ENCODE measurements around the gene SLC12A9.

Gene SLC12A9

GRCh38 chr7:100914208-100914878 is 61.8 kb downstream of the SLC12A9 start:
- H3K9me3 Mint-ChIP-seq: no peaks in the 10 kb centered on the region
- no peaks in the 10 kb centered on the region for H3K4me1 Mint-ChIP-seq
- no peak overlapping the region for H3K4me3 Mint-ChIP-seq
- ATAC-seq (no peak), DNase-seq (no peak)
- peaks cover 21% of the 10 kb centered on the region for H3K27me3 Mint-ChIP-seq
- no peak overlapping the region for H3K27ac Mint-ChIP-seq

GRCh38 chr7:100914879-100915447 is 62.5 kb downstream of the SLC12A9 start:
- peak; percentile 60 for ATAC-seq
- no peaks in the 10 kb centered on the region for H3K9me3 Mint-ChIP-seq
- H3K27me3 Mint-ChIP-seq: peaks cover 21% of the 10 kb centered on the region
- no peak for DNase-seq
- H3K4me1 Mint-ChIP-seq: no peaks in the 10 kb centered on the region
- H3K27ac Mint-ChIP-seq: no peak overlapping the region
- H3K4me3 Mint-ChIP-seq: no peak overlapping the region

Measured in stimulated activated naive CD8-positive, alpha-beta T cell treated with anti-CD3 and anti-CD28 coated beads, Interleukin-15, amount 100 ng/mL, for 72 hours (primary cell).